ENCODE data around the gene EFNA1.
A peak's percentile ranks its signal among the peaks of the same experiment; 100 is the strongest.

The EFNA1 gene

GRCh38 chr1:155176544-155177071, 48.9 kb downstream of the EFNA1 start:
- DNase-seq: peak; percentile 60

DNA sequence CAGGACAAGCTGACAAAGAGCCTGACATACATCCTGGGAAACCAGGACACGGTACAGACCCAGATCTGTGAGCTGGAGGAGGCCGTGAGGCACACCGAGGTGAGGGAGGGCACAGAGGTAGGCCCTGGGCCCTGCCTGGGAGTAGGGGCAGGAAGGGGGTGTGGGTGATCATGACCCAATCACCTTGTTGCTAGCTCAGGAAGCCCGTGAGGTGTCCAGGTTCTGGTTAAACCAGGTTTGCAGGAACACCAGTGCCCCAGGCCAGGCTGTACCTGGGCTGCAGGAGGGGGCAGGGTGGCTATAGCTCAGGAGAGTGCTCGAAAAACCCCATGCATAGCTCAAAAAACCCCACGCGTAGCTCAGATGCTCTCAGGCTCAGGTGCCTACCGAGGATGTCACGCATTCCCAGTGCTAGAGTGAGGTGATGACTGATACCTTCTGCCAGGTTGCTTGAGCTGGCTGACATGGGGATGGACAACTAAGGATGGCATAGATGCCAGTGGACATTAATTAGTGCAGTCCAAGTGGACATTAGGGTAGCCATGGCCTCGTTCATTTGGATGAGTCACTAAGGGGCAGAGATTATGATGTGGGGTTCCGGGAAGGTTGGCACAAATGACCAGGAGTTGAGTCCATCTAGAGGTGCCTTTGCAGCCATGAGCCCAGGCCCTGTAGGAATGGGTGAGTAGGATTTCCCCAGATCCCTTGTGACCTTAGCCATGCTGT, 49.7 kb downstream of the EFNA1 start:
- no peak for DNase-seq

- DNase-seq: no peak
Measured at GRCh38 chr1:155177918-155178281, 50.2 kb downstream of the EFNA1 start.

DNA sequence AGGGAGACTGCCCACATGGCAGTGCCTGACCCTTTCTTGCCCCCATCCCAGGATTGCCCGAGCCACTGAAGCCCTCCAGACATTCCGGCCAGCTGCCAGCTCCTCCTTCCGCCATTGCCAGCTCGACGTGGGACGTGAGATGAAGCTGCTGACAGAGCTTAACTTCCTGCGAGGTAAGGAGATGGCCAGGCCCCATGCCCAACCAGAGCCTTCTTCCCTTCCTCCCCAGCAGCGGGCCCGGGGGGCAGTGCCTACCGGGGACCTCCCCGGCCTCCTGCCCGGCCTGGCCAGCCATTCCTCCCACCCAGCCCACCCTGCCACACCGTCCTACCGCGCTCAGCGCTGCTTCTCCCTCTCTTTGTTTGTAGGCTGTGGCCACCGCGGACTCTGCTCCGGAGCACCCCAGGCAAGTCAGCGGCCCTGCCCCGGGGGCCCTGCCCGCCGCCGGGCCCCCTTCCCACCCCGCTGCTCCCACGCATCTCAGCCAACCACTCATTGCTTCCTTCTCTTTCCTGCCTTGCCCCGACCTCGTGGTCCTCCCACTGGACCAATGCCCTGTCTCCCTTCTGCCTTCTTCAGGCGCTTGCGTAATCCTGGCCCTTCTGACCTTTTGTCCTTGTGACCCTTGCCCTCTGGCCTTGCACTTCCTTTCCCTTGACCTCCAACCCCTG, 50.9 kb downstream of the EFNA1 start:
- no peak for DNase-seq

- no peak for DNase-seq
Measured at GRCh38 chr1:155179112-155180031, 51.7 kb downstream of the EFNA1 start.

- DNase-seq: no peak
Measured at GRCh38 chr1:155181371-155182051, 53.8 kb downstream of the EFNA1 start.

DNA sequence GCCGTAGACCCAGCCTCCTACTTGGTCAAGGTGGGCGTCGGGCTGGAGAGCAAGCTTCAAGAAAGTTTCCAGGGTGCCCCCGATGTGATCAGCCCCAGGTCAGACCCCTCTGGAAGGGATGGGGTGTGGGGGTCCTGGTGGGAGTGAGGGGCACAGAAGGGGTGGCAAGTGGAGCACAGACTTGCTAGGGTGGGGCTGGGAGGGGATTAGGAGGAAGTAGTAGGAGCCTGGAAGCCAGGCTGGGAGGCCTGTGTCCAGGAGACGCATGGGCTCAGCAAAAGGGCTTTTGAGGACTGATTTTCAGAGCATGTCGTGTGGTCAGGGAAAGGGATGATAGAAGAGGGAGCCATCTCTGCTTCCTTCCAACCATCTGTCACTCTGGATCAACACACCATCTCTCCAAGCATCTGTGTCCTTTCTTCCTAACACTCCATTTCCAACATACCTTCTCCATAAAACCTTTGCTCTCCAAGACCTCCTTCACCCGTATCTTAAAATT, 54.4 kb downstream of the EFNA1 start:
- DNase-seq: no peak

DNA sequence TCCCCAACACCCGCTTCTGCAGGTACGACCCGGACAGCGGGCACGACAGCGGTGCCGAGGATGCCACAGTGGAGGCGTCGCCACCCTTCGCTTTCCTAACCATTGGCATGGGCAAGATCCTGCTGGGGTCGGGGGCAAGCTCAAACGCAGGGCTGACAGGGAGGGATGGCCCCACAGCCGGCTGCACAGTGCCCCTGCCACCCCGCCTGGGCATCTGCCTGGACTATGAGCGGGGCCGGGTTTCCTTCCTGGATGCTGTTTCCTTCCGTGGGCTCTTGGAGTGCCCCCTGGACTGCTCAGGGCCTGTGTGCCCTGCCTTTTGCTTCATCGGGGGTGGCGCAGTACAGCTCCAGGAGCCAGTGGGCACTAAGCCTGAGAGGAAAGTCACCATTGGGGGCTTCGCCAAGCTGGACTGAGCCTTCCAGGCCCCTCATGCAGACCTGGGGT, 56.1 kb downstream of the EFNA1 start:
- DNase-seq: no peak

- no peak for DNase-seq
Measured at GRCh38 chr1:155184351-155184811, 56.7 kb downstream of the EFNA1 start.

All from fibroblast of skin of right biceps (primary cell).